HG03108 (cell line): Measurements from ENCODE around the gene IGFBP7.

Experiments
- ATAC-seq: cut with Tn5 transposase; IDR thresholded peaks from one replicate; pipeline ENCODE4 v1.9.1; 2021; ENCODE audit warnings: moderate library complexity; ENCODE audit not compliant: unreplicated experiment

Gene IGFBP7

GRCh38 chr4:57109847-57110639 is at the start of gene IGFBP7:
IGFBP7 (minus strand) TSS chr4:57110385; CDS start chr4:57110351, 34 bp downstream.
- ATAC-seq: peak; percentile 11

DNA sequence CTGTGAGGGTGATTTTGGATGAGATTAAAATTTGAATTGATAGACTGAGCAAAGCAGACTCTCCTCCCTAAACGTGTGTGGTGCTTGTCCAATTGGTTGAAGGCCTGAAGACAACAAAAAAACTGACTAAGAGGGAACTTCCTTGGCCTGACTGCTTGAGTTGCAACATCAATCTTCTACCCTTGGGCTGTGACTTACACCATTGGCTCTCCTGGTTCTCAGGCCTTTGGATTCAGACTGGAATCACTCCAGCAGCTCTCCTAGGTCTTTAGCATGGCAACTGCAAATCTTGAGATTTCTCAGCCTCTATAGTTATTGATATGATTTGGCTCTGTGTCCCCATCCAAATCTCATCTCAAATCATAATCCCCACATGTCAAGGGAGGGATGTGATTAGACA is 49.7 kb upstream of the IGFBP7 start:
- ATAC-seq: no peak

DNA sequence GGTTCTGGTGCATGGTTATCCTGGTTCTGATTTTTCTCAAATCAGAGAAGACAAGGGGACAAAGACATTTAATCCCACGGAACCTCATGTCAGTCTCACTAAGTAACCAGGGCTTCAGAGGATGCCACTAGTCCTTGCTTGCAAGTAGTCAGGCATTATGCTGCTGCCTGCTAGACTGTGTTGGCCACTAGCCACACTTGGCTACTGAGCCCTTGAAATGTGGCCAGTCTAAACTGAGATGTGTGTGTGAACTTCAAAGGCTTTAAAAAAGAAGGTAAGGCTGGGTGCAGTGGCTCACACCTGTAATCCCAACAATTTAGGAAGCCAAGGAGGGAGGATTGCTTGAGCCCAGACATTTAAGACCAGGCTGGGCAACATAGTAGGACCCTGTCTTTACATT is 48.6 kb upstream of the IGFBP7 start:
- no peak for ATAC-seq

DNA sequence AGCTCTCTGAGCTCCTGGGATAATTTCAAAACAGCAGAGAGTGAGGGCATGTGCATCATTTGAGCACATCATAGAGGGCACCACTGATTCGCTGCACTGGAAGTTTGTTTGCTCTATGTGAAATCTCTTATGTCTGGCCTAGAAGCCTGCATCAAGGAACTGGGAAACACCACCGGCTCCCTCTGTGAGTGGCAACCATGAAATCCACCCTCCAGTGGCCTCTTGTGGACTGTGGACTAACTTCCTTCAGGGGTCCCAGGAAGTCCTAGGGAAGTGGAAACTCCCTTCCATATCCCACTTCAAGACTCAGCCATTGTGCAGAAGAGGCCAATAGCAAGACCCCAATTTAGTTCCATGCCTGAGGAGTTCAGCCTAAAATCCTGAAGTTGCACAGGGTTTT is 48.0 kb upstream of the IGFBP7 start:
- no peak for ATAC-seq

DNA sequence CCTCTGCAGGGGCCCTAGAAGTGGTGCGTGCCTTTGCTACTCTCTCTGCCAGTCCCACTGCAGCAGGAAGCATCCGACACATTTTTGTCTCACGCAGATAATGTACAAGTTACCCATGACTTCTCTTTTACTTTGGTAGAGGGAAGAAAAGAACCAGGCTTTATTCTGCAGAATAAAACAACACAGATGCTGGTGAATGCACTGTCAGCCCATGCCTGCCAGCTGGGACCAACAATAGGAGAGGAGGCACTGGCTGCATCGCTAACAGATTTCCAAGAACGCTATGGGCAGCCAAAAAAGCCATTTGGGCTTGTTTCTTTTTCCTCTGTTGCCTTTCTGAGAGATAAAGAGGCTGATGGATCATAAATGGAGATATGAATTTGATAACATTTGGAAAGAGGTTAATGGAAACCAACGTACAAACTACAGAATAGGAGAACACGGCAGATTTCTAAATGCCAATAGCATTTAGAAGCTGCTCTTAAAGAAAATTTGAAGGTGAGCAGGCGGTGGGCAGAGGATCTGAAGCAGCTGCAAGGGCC is 47.5 kb upstream of the IGFBP7 start:
- no peak for ATAC-seq

- ATAC-seq: no peak
Measured at GRCh38 chr4:57156242-57156990, 46.2 kb upstream of the IGFBP7 start.

DNA sequence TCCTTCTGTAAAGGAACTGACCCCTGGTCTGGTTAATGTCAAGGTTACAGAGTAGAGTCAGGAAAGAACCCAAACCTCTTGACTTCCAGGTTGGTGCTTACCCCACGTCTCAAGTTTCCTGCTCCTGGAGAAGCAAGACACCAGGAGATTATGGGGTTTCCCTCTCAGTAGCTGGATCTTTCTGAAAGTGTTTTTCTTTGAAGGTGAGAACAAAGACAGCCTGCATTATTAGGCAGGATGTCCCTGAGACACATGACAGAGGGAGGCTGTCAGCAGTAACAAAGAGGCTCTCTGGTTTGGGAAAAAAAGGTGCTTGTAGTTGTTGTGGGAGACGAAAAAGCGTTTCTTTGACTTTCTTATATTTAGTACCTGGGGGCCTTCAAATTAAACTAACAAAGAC is 44.7 kb upstream of the IGFBP7 start:
- no peak for ATAC-seq

GRCh38 chr4:57154191-57154590 is 44.0 kb upstream of the IGFBP7 start:
- ATAC-seq: no peak

DNA sequence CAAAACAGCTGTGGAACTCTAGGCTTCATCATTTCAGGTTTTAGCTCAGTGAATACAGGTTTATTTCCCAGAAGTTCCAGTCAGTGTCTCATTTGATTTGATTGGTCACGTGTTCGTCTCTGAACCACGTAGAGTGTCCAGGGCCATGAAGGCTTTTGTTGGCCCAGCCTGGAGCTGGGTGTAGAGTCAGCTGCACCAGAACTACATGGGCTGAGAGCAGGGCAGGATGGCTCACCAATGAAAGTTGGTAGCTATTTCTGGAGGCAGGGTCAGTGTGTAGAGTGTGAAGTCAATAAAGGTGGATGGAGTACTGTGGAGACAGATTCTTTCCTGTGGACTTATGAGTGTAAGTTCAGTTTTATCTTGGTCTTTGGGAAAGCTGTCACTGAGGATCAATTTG is 43.0 kb upstream of the IGFBP7 start:
- no peak for ATAC-seq

- no peak for ATAC-seq
Measured at GRCh38 chr4:57151481-57151880, 41.3 kb upstream of the IGFBP7 start.

- ATAC-seq: no peak
Measured at GRCh38 chr4:57149833-57150232, 39.6 kb upstream of the IGFBP7 start.

DNA sequence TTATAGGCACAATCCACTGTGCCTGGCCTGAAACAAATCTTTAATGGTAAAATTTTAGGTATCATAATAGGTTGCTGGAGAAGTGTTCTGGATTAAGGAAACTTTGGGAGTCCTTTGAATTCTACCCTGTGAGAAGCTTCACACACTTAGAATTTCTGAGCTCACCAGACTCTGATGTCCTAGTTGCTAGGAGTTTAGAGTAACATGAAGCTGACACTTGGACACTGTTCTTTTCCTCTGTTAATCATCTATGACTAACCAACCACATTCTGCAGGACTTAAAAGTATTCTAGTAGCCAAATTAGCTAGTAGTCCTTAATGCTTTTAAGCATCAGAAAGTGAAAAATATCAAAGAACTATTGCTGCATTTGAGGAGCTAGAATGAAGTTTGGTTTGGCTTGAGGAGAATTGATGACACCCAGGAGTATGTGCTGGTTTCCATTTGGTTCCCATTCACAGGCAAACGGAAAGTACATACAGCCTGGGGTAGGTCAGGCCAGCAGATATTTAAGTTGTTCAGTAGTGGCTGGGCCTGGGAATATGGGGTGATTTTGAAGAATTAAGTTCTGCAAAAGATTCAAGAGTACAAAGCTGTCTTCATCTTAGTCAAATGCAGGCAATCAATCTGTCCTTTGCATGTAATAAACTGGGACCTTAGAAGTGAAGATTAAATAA is 38.8 kb upstream of the IGFBP7 start:
- no peak for ATAC-seq

DNA sequence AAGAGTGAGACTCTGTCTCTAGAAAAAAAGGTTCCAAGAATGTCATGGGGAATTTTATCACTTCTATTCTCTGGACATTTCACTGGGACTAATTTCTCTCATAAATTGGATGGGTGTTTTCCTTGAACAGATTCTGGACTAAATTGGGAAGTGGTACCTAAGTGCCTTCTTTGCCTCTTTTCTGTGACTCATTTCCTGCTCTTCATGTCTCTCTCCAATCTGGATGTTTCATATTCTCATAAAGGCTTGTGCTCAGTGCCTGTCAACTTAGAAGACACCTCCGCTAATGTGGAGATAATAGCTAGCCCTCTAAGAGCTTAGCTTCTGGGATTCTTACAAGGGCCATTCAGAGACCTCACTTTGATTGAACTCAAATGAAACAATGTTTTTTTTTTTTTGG is 38.0 kb upstream of the IGFBP7 start:
- ATAC-seq: no peak

DNA sequence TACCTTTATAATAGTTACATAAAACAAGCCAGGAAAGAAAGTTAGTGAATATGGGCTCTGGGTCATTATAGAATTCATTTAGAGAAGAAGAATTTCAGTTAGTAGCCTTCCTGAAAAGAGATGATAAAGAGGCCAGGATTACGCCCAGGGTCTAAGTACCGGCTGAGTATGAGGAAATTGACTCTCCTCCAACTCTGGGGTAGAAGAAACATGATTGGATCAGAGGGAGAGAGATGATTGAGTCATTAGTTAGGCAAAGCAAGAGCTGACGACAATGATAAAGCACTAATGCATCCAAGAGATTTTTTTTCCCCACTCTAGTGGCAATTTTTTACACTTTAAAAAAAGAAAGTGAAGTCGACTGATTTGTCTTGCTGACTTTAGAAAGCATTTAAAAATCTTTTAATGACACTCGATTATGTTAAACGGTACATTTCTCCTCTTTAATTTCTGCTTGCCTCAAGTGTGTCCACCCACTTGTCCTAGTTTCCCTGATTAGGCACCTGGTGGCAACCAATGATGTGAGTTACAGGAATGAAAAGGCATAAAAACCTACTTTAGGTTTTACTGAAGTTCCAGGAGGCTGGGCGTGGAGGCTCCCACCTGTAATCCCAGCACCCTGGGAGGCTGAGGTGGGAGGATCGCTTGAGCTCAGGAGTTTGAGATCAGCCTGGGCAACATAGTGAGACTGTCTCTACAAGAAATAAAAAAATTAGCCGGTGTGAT is 37.3 kb upstream of the IGFBP7 start:
- ATAC-seq: no peak

- no peak for ATAC-seq
Measured at GRCh38 chr4:57146444-57146843, 36.3 kb upstream of the IGFBP7 start.

- ATAC-seq: no peak
Measured at GRCh38 chr4:57144466-57144865, 34.3 kb upstream of the IGFBP7 start.

GRCh38 chr4:57139783-57140182 is 29.6 kb upstream of the IGFBP7 start:
- ATAC-seq: no peak

GRCh38 chr4:57137261-57137660 is 27.1 kb upstream of the IGFBP7 start:
- ATAC-seq: no peak

DNA sequence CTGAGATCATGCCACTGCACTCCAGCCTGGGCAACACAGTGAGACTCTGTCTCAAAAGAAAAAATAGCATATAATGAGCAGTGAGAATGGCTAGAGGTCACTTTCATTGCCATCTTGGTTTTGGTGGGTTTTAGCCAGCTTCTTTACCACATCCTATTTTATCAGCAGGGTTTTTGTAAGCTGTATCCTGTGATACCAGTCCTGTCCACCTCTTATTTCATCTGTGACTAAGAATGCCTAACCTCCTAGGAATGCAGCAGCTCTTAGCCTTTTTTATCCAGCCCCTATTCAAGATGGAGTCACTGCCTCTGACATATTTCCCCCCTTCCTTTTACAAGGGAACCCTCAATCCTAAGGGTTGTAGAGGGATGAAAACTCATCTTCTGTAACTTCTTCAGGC is 26.1 kb upstream of the IGFBP7 start:
- no peak for ATAC-seq

GRCh38 chr4:57132743-57133137 is 22.6 kb upstream of the IGFBP7 start:
- ATAC-seq: no peak
